PC-9 (cell line): ENCODE data around the gene DYNC2H1. TPM values are rescaled to one million over a fixed set of nuclear protein-coding genes. Genes with fewer than 3 reads are reported as not detected.

Source experiments
- BruUV-seq: library from RNA; stranded (reverse); fragments of 400-500 nt; replicated peaks from 2 replicates; lab custom pipeline; 2021; lab: Mats Ljungman, UMichigan
- CTCF ChIA-PET: fragments of 300-600 bp; sonication (Branson Sonifier 250); formaldehyde crosslinking; loops from one replicate; lab custom pipeline; 2022; ENCODE audit warnings: antibody characterized with exemption; lab: Charles Lee
- POLR2A ChIA-PET: fragments of 300-600 bp; sonication (Branson Sonifier 250); formaldehyde crosslinking; loops from one replicate; lab custom pipeline; 2022; ENCODE audit warnings: antibody characterized with exemption; ENCODE audit not compliant: unreplicated experiment; lab: Charles Lee
- DNase-seq, 2 experiments: peaks; one replicate each; pipeline versions ENCODE4 v3.0.0 to v3.0.0-alpha.2; 2015 to 2022; ENCODE audit warnings: mixed read lengths in 1 of 2
- H2AFZ ChIP-seq: fragments of 200-600 bp; sonication (generic); 2 replicates; pipeline ENCODE4 v1.8.1; 2017; ENCODE audit warnings: antibody characterized with exemption
- H3F3A ChIP-seq: fragments of 200-600 bp; sonication (generic); 2 replicates; pipeline ENCODE4 v1.8.1; 2017; ENCODE audit warnings: antibody characterized with exemption, mild to moderate bottlenecking, low read depth; ENCODE audit not compliant: insufficient read depth
- H3K27ac ChIP-seq: fragments of 200-600 bp; sonication (generic); 2 replicates; pipeline ENCODE4 v1.6.1; 2016; ENCODE audit warnings: mixed run types
- H3K27me3 ChIP-seq: fragments of 200-600 bp; sonication (generic); 2 replicates; pipeline ENCODE4 v1.6.1; 2016; ENCODE audit warnings: low read depth, mixed run types; ENCODE audit not compliant: insufficient read depth
- H3K36me3 ChIP-seq: fragments of 200-600 bp; sonication (generic); 2 replicates; pipeline ENCODE4 v1.6.1; 2016; ENCODE audit warnings: low read depth, mixed run types
- H3K4me1 ChIP-seq: fragments of 200-600 bp; sonication (generic); replicated peaks from 2 replicates; pipeline ENCODE4 v1.6.1; 2016; ENCODE audit warnings: mixed run types; ENCODE audit not compliant: insufficient read depth
- H3K4me2 ChIP-seq: fragments of 200-600 bp; sonication (generic); 2 replicates; pipeline ENCODE4 v1.6.1; 2017; ENCODE audit warnings: mixed run types
- H3K4me3 ChIP-seq: fragments of 200-600 bp; sonication (generic); 2 replicates; pipeline ENCODE4 v1.6.1; 2016; ENCODE audit warnings: mixed run types
- H3K79me2 ChIP-seq: fragments of 200-600 bp; sonication (generic); 2 replicates; pipeline ENCODE4 v1.6.1; 2017; ENCODE audit warnings: low read depth, mixed run types
- H3K9me2 ChIP-seq: fragments of 200-600 bp; sonication (generic); 2 replicates; pipeline ENCODE4 v1.8.1; 2017; ENCODE audit warnings: mild to moderate bottlenecking; ENCODE audit not compliant: insufficient read depth
- H3K9me3 ChIP-seq: fragments of 200-600 bp; sonication (generic); 2 replicates; pipeline ENCODE4 v1.8.1; 2016; ENCODE audit warnings: low read depth; ENCODE audit not compliant: insufficient read depth
- H4K20me1 ChIP-seq: fragments of 200-600 bp; sonication (generic); 2 replicates; pipeline ENCODE4 v1.8.1; 2017; ENCODE audit not compliant: insufficient read depth
- CTCF ChIP-seq: fragments of 200-600 bp; sonication (generic); conservative IDR thresholded peaks from 2 replicates; pipeline ENCODE4 v1.6.1; 2017; ENCODE audit warnings: mixed run types, antibody characterized with exemption, mild to moderate bottlenecking, moderate library complexity
- EZH2 ChIP-seq: fragments of 200-600 bp; sonication (generic); IDR thresholded peaks from 2 replicates; pipeline ENCODE4 v1.8.0; 2017; ENCODE audit warnings: antibody characterized with exemption, low read depth
- intact Hi-C: fragments of 100-400 bp; cut with micrococcal nuclease; formaldehyde crosslinking; loops from one replicate; pipeline ENCODE4 v1.10.0; 2022; ENCODE audit not compliant: unreplicated experiment
- total RNA-seq: library from RNA; stranded (reverse); gene quantifications from 2 replicates; pipeline ENCODE4 v1.2.3, GENCODE V29; 2021

DYNC2H1 gene
- total RNA-seq, 1 experiment from 2014 or later, result 12.2 TPM

- Histone ChIP-seq H3K9me2 (no peaks in the 10 kb centered on the region; the same call in 1 of the 2 replicates), H3K4me3 (no peak overlapping the region), H3K9me3 (no peaks in the 10 kb centered on the region), H3K4me1 (no peaks in the 10 kb centered on the region), H3K36me3 (no peaks in the 10 kb centered on the region), H3K79me2 (no peaks in the 10 kb centered on the region), H3K27ac (no peak overlapping the region), H2AFZ (no peak overlapping the region), H4K20me1 (no peaks in the 10 kb centered on the region), H3F3A (no peaks in the 10 kb centered on the region), H3K27me3 (no peaks in the 10 kb centered on the region), H3K4me2 (no peak overlapping the region)
- ChIA-PET CTCF (no interaction called here), POLR2A (no interaction called here)
- intact Hi-C loops, result no loop called here
- no peak for DNase-seq
- no peak for TF ChIP-seq EZH2
- TF ChIP-seq CTCF, result no peak
- no TSS peak for BruUV-seq
Observed at GRCh38 chr11:103254123-103254522, 144.9 kb downstream of the DYNC2H1 start.

GRCh38 chr11:103257360-103257759 is 148.1 kb downstream of the DYNC2H1 start:
- Histone ChIP-seq H3K27ac (no peak overlapping the region), H2AFZ (no peak overlapping the region), H3K4me2 (no peak overlapping the region), H3K9me3 (no peaks in the 10 kb centered on the region), H3F3A (no peaks in the 10 kb centered on the region), H3K27me3 (no peaks in the 10 kb centered on the region), H3K36me3 (no peaks in the 10 kb centered on the region), H4K20me1 (no peaks in the 10 kb centered on the region), H3K4me3 (no peak overlapping the region), H3K4me1 (no peaks in the 10 kb centered on the region), H3K79me2 (no peaks in the 10 kb centered on the region), H3K9me2 (no peaks in the 10 kb centered on the region; the same call in 1 of the 2 replicates)
- TF ChIP-seq CTCF (peak; percentile 72), EZH2 (no peak)
- ChIA-PET POLR2A (no interaction called here), CTCF (no interaction called here)
- intact Hi-C loops, result loop anchor here (1.0 kb wide), 1 partner anchor 344 kb away; no protein-coding TSS in a partner anchor
- DNase-seq, result no peak
- no TSS peak for BruUV-seq

GRCh38 chr11:103266167-103266831 is 157.1 kb downstream of the DYNC2H1 start:
- no TSS peak for BruUV-seq
- POLR2A ChIA-PET, result no interaction called here
- intact Hi-C loops, result no loop called here

More at GRCh38 chr11:103266167-103266831, 157.1 kb downstream of the DYNC2H1 start:
- no peaks in the 10 kb centered on the region for H3K79me2 ChIP-seq
- H3K36me3 ChIP-seq, result no peaks in the 10 kb centered on the region
- H3K4me2 ChIP-seq, result no peak overlapping the region
- no peak for TF ChIP-seq CTCF
- TF ChIP-seq EZH2, result no peak
- H3K4me3 ChIP-seq, result no peak overlapping the region
- no peaks in the 10 kb centered on the region; the same call in 1 of the 2 replicates for H3K9me2 ChIP-seq
- no peak overlapping the region for H3K27ac ChIP-seq
- H3K4me1 ChIP-seq, result no peaks in the 10 kb centered on the region
- H3K27me3 ChIP-seq, result no peaks in the 10 kb centered on the region
- CTCF ChIA-PET, result no interaction called here
- H2AFZ ChIP-seq, result no peak overlapping the region
- H3F3A ChIP-seq, result no peaks in the 10 kb centered on the region
- no peak for DNase-seq
- no peaks in the 10 kb centered on the region for H3K9me3 ChIP-seq
- H4K20me1 ChIP-seq, result no peaks in the 10 kb centered on the region
